ENCODE measurements around the gene INSC. TPM values are rescaled to one million over a fixed set of nuclear protein-coding genes. Genes with fewer than 3 reads are reported as not detected.

INSC gene
- total and polyA plus RNA-seq, 7 donors = 1.4 to 5.4 (median 2.9) TPM

DNA sequence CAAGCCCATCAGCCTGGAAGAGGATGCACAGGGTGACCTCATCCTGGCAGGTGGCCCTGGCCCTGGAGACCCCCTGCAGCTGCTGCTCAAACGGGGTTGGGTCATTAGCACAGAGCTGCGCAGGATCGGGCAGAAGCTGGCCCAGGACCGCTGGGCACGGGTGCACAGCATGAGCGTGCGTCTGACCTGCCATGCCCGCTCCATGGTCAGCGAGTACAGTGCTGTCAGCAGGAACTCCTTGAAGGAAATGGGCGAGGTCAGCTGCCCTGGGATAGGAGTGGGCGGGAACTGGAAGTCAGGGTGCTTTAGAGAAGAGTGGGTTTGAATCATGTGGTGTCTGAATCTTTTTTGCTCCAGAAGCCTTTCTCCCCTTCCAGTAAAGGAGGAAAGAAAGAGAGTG lies 61.1 kb downstream of the INSC start:
- Histone ChIP-seq H3K27ac (no peak overlapping the region), H3K36me3 (no peaks in the 10 kb centered on the region), H3K4me3 (no peak overlapping the region), H3K4me1 (no peaks in the 10 kb centered on the region), H3K9me3 (no peaks in the 10 kb centered on the region), H3K27me3 (no peaks in the 10 kb centered on the region)
- 84 to 87% methylated on average over 11 of the region's 11 CpGs for WGBS, 2 donors
- no peak for DNase-seq
- intact Hi-C loops (cut with DNase I) = no loop called here
- TF ChIP-seq POLR2A (IDR thresholded peaks at IDR 0.05) (no peak), POLR2AphosphoS5 (IDR thresholded peaks at IDR 0.05) (no peak), EP300 (IDR thresholded peaks at IDR 0.05) (no peak), CTCF (IDR thresholded peaks at IDR 0.05) (no peak)

DNA sequence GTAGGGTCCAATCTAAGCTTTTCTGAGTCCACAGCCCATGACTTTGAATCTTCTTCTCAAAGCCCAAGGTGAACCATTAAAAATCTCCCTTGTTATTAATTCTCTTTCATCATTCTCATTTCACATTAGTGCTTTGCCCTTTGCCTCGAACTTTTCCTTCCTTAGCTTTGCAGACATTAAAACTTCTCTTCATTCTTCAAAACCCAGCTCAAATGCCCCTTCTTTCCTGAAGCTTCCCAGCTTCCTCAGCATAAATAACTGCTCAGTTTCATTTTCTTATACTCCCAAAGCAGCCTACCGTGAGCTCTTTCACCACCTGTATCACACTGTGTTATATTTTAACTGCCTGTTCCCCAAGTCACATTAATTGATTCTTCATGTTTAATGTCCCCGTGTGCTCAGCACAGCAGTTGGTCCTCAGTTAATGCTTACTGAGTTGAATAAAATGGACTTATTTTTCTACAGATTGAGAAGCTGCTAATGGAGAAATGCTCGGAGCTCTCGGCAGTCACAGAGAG lies 62.0 kb downstream of the INSC start:
- Histone ChIP-seq H3K9me3 (no peaks in the 10 kb centered on the region), H3K27ac (no peak overlapping the region), H3K4me1 (no peaks in the 10 kb centered on the region), H3K36me3 (no peaks in the 10 kb centered on the region), H3K27me3 (no peaks in the 10 kb centered on the region), H3K4me3 (no peak overlapping the region)
- TF ChIP-seq POLR2AphosphoS5 (IDR thresholded peaks at IDR 0.05) (no peak), CTCF (IDR thresholded peaks at IDR 0.05) (no peak)
- 75 to 77% methylated on average over 5 of the region's 5 CpGs for WGBS, 2 donors
- intact Hi-C loops (cut with DNase I) = no loop called here
- no peak for DNase-seq

GRCh38 chr11:15177491-15177890 lies 62.8 kb downstream of the INSC start:
- TF ChIP-seq POLR2A (IDR thresholded peaks at IDR 0.05) (no peak), POLR2AphosphoS5 (IDR thresholded peaks at IDR 0.05) (no peak), CTCF (IDR thresholded peaks at IDR 0.05) (no peak), EP300 (IDR thresholded peaks at IDR 0.05) (no peak)
- Histone ChIP-seq H3K9me3 (no peaks in the 10 kb centered on the region), H3K27ac (no peak overlapping the region), H3K4me1 (no peaks in the 10 kb centered on the region), H3K27me3 (no peaks in the 10 kb centered on the region), H3K36me3 (no peaks in the 10 kb centered on the region), H3K4me3 (no peak overlapping the region)
- intact Hi-C loops (cut with DNase I) = no loop called here
- 87 to 89% methylated on average over 2 of the region's 2 CpGs for WGBS, 2 donors
- no peak for DNase-seq

GRCh38 chr11:15178214-15178613 lies 63.5 kb downstream of the INSC start:
- 92% methylated on average over 3 of the region's 3 CpGs for WGBS, 2 donors
- no peaks in the 10 kb centered on the region for H3K9me3 ChIP-seq
- TF ChIP-seq POLR2AphosphoS5 (IDR thresholded peaks at IDR 0.05) (no peak), POLR2A (IDR thresholded peaks at IDR 0.05) (no peak), CTCF (IDR thresholded peaks at IDR 0.05) (no peak), EP300 (IDR thresholded peaks at IDR 0.05) (no peak)
- DNase-seq = no peak
- H3K27me3 ChIP-seq = no peaks in the 10 kb centered on the region
- H3K27ac ChIP-seq = no peak overlapping the region
- H3K4me1 ChIP-seq = no peaks in the 10 kb centered on the region
- no peak overlapping the region for H3K4me3 ChIP-seq
- no peaks in the 10 kb centered on the region for H3K36me3 ChIP-seq
- intact Hi-C loops (cut with DNase I) = no loop called here

DNA sequence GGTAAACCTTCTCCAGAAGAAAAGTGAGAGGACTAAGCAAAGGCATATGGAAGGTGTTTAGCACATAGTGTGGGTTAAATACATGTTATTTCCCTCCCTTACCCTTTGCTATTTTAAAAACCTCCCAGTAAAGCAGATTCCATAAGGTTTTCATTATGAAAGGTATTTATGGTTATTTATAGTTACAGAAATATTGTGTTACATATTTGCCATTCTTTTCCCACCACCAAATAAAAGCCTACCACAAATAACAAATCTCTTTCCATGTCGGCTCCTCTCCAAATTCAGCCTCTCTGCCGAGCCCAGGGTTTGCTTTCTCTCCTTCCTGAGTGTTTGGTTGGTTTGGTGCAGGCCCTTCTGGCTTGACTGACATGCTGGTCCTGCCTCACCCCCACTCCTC lies 64.4 kb downstream of the INSC start:
- intact Hi-C loops (cut with DNase I) = no loop called here
- no peaks in the 10 kb centered on the region for H3K36me3 ChIP-seq
- no peaks in the 10 kb centered on the region for H3K4me1 ChIP-seq
- H3K4me3 ChIP-seq = no peak overlapping the region
- TF ChIP-seq POLR2AphosphoS5 (IDR thresholded peaks at IDR 0.05) = no peak
- TF ChIP-seq EP300 (IDR thresholded peaks at IDR 0.05) = no peak
- TF ChIP-seq CTCF (IDR thresholded peaks at IDR 0.05) = no peak
- TF ChIP-seq POLR2A (IDR thresholded peaks at IDR 0.05) = no peak
- DNase-seq = no peak
- WGBS, 2 donors = 86 to 92% methylated on average over 2 of the region's 2 CpGs
- H3K27ac ChIP-seq = no peak overlapping the region
- no peaks in the 10 kb centered on the region for H3K9me3 ChIP-seq
- H3K27me3 ChIP-seq = no peaks in the 10 kb centered on the region

Measured in sigmoid colon (tissue), 7 donors.